ENCODE measurements around the gene RABL3. TPM values are rescaled to one million over a fixed set of nuclear protein-coding genes. Genes with fewer than 3 reads are reported as not detected.
"Not testable (repeated sequence)": the region's sequence is repeated elsewhere in the genome, so short reads cannot be mapped to it uniquely, and the experiment has no call there.

The RABL3 gene
- polyA plus RNA-seq, 1 of the 3 experiments (the other 2 are of a cell fraction) = 2.2 TPM

DNA sequence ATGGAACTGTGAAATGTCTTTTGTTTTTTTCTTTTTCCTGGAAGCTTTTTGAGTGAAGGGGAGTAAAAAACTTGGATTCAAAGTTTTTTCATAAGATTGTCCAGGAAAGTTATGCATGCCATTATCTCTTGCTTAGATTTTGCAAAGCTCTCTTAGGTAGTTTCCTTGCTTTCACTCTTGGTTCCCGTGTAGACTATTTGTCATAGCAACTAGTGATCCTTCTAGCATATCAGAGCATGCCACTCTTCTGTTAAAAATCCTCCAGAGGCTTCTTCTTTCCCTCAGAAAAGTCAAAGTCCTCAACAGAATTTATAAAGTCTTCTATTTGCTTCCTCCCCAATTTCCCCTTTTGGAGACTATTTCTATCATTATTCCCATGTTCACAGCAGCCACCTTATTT is 21.3 kb upstream of the RABL3 start:
- H3K27ac ChIP-seq (ENCODE audit: low read depth in 2 of 2, low read length in 1 of 2) = no peak overlapping the region
- H3K9me2 ChIP-seq = no peaks in the 10 kb centered on the region
- no peak for TF ChIP-seq RCOR1 (IDR thresholded peaks at IDR 0.05; ENCODE audit: low read length)
- TF ChIP-seq FOXJ3 (CRISPR knock-in tag; IDR thresholded peaks at IDR 0.05) = no peak
- no peak for TF ChIP-seq GATA2 (CRISPR knock-in tag; IDR thresholded peaks at IDR 0.05)
- TF ChIP-seq FOSL2 (IDR thresholded peaks at IDR 0.05; ENCODE audit: borderline replicate concordance, low read depth) = no peak
- no peak for TF ChIP-seq TCF12 (IDR thresholded peaks at IDR 0.05)
- TF ChIP-seq JUND (IDR thresholded peaks at IDR 0.05) = no peak
- TF ChIP-seq RFX5 (IDR thresholded peaks at IDR 0.05; ENCODE audit: low read length) = peak; percentile 66
- H3K4me3 ChIP-seq (ENCODE audit: low read depth in 2 of 2, low read length in 1 of 2) = no peak overlapping the region
- peaks cover 3% of the 10 kb centered on the region for H3F3A ChIP-seq (replicated peaks; ENCODE audit: insufficient read depth)
- H3K9me3 ChIP-seq = no peaks in the 10 kb centered on the region
- ChIA-PET CTCF (interaction anchor here (1.6 kb wide), 1 partner anchor 32 kb away, joined by 5 read pairs; no protein-coding TSS in a partner anchor), POLR2A (no interaction called here)
- H3K9ac ChIP-seq = no peak overlapping the region
- H2AFZ ChIP-seq (ENCODE audit: low read depth) = no peak overlapping the region
- H4K20me1 ChIP-seq (ENCODE audit: insufficient read depth) = no peaks in the 10 kb centered on the region
- DNase-seq = no peak
- no peaks in the 10 kb centered on the region for H3K27me3 ChIP-seq (ENCODE audit: insufficient read depth)
- WGBS (ENCODE audit: low lambda C conversion rate) = 72% methylated on average over 1 of the region's 1 CpG
- H3K79me2 ChIP-seq (ENCODE audit: insufficient read depth) = peaks cover 91% of the 10 kb centered on the region
- H3K4me2 ChIP-seq = no peak overlapping the region
- no peaks in the 10 kb centered on the region for H3K36me3 ChIP-seq (replicated peaks in 1 of 2; ENCODE audit: control insufficient read depth in 1 of 2, insufficient read depth in 2 of 2, low read length in 1 of 2)
- peaks cover 3 to 5% of the 10 kb centered on the region in 2 experiments; a peak in 3 of 4 replicates for H3K4me1 ChIP-seq (ENCODE audit: control insufficient read depth in 1 of 2, insufficient read depth in 2 of 2, low read depth in 1 of 2, low read length in 1 of 2)

DNA sequence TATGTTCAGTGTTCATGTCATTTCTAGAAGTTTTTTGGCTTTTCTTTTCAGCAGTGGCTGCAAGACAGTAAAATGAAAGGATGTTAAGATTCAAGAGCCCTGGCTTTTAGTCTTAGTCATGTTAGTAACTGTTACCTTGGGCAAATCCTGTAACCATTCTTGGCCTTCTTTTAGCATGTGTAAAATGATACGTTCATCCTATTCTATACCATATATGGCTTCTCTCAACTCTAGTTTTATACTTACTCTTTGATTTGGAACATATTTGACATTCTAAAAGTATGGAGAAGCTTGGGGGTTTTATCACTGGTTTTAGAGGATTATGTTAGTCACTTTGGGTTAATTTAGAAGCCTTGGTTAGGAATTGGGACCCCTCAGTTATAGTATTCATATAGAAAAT is 20.3 kb upstream of the RABL3 start:
- DNase-seq = no peak
- H3F3A ChIP-seq (replicated peaks; ENCODE audit: insufficient read depth) = peaks cover 3% of the 10 kb centered on the region
- H3K4me2 ChIP-seq = no peak overlapping the region
- H3K9me3 ChIP-seq = no peaks in the 10 kb centered on the region
- WGBS (ENCODE audit: low lambda C conversion rate) = 53% methylated on average over 1 of the region's 1 CpG
- POLR2A ChIA-PET = no interaction called here
- H3K27me3 ChIP-seq (ENCODE audit: insufficient read depth) = no peaks in the 10 kb centered on the region
- CTCF ChIA-PET = interaction anchor here (1.2 to 1.6 kb wide), 2 partner anchors 13 to 33 kb away, joined by 3 to 5 read pairs; no protein-coding TSS in a partner anchor
- TF ChIP-seq FOSL2 (IDR thresholded peaks at IDR 0.05; ENCODE audit: borderline replicate concordance, low read depth) = no peak
- TF ChIP-seq, protein P1, sequence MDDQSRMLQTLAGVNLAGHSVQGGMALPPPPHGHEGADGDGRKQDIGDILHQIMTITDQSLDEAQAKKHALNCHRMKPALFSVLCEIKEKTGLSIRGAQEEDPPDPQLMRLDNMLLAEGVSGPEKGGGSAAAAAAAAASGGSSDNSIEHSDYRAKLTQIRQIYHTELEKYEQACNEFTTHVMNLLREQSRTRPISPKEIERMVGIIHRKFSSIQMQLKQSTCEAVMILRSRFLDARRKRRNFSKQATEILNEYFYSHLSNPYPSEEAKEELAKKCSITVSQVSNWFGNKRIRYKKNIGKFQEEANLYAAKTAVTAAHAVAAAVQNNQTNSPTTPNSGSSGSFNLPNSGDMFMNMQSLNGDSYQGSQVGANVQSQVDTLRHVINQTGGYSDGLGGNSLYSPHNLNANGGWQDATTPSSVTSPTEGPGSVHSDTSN (IDR thresholded peaks at IDR 0.05) = no peak
- TF ChIP-seq MEF2A (IDR thresholded peaks at IDR 0.05; ENCODE audit: borderline replicate concordance, low read depth) = no peak
- no peak for TF ChIP-seq EP300 (IDR thresholded peaks at IDR 0.05; ENCODE audit: borderline replicate concordance in 1 of 2, low read depth in 1 of 2, low read length in 1 of 2)
- TF ChIP-seq, protein P2, sequence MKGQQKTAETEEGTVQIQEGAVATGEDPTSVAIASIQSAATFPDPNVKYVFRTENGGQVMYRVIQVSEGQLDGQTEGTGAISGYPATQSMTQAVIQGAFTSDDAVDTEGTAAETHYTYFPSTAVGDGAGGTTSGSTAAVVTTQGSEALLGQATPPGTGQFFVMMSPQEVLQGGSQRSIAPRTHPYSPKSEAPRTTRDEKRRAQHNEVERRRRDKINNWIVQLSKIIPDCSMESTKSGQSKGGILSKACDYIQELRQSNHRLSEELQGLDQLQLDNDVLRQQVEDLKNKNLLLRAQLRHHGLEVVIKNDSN (IDR thresholded peaks at IDR 0.05; ENCODE audit: borderline replicate concordance, low read depth) = no peak
- no peak for TF ChIP-seq POLR2AphosphoS5 (IDR thresholded peaks at IDR 0.05; ENCODE audit: low read depth, low read length)
- TF ChIP-seq FOXJ3 (CRISPR knock-in tag; IDR thresholded peaks at IDR 0.05) = no peak
- TF ChIP-seq RFX5 (IDR thresholded peaks at IDR 0.05; ENCODE audit: low read length) = no peak
- TF ChIP-seq EZH2phosphoT487 (IDR thresholded peaks at IDR 0.05; ENCODE audit: borderline replicate concordance, low read depth) = no peak
- TF ChIP-seq, protein P3, sequence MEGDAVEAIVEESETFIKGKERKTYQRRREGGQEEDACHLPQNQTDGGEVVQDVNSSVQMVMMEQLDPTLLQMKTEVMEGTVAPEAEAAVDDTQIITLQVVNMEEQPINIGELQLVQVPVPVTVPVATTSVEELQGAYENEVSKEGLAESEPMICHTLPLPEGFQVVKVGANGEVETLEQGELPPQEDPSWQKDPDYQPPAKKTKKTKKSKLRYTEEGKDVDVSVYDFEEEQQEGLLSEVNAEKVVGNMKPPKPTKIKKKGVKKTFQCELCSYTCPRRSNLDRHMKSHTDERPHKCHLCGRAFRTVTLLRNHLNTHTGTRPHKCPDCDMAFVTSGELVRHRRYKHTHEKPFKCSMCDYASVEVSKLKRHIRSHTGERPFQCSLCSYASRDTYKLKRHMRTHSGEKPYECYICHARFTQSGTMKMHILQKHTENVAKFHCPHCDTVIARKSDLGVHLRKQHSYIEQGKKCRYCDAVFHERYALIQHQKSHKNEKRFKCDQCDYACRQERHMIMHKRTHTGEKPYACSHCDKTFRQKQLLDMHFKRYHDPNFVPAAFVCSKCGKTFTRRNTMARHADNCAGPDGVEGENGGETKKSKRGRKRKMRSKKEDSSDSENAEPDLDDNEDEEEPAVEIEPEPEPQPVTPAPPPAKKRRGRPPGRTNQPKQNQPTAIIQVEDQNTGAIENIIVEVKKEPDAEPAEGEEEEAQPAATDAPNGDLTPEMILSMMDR (IDR thresholded peaks at IDR 0.05) = no peak
- no peak for TF ChIP-seq TCF12 (IDR thresholded peaks at IDR 0.05)
- H3K9ac ChIP-seq = no peak overlapping the region
- no peak overlapping the region; the same call in 1 of the 2 replicates for H2AFZ ChIP-seq (ENCODE audit: low read depth)
- H3K4me1 ChIP-seq (ENCODE audit: control insufficient read depth in 1 of 2, insufficient read depth in 2 of 2, low read depth in 1 of 2, low read length in 1 of 2) = peaks cover 3 to 5% of the 10 kb centered on the region in 2 experiments; a peak in 3 of 4 replicates
- H3K9me2 ChIP-seq = no peaks in the 10 kb centered on the region
- H3K27ac ChIP-seq (ENCODE audit: low read depth in 2 of 2, low read length in 1 of 2) = peak overlapping the region in 1 of 2 experiments; percentile 41; a peak in 2 of 4 replicates
- no peak overlapping the region for H3K4me3 ChIP-seq (ENCODE audit: low read depth in 2 of 2, low read length in 1 of 2)
- no peaks in the 10 kb centered on the region for H4K20me1 ChIP-seq (ENCODE audit: insufficient read depth)
- peaks cover 0 to 6% of the 10 kb centered on the region in 2 experiments for H3K36me3 ChIP-seq (replicated peaks in 1 of 2; ENCODE audit: control insufficient read depth in 1 of 2, insufficient read depth in 2 of 2, low read length in 1 of 2)
- H3K79me2 ChIP-seq (ENCODE audit: insufficient read depth) = peaks cover 91% of the 10 kb centered on the region

DNA sequence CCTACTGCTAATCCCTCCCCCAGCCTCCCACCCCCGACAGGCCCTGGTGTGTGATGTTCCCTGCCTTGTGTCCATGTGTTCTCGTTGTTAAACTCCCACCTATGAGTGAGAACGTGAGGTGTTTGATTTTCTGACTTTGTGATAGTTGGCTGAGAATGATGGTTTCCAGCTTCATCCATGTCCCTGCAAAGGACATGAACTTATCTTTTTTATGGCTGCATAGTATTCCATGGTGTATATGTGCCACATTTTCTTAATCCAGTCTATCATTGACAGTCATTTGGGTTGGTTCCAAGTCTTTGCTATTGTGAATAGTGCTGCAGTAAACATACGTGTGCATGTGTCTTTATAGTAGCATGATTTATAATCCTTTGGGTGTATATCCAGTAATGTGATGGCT is 16.2 kb upstream of the RABL3 start:
- H3K27me3 ChIP-seq (ENCODE audit: insufficient read depth); H2AFZ ChIP-seq (ENCODE audit: low read depth); POLR2A ChIA-PET; DNase-seq; H3K4me1 ChIP-seq (ENCODE audit: control insufficient read depth in 1 of 2, insufficient read depth in 2 of 2, low read depth in 1 of 2, low read length in 1 of 2); H3K9me2 ChIP-seq; H3K4me3 ChIP-seq (ENCODE audit: low read depth in 2 of 2, low read length in 1 of 2); H3K4me2 ChIP-seq; H3K27ac ChIP-seq (ENCODE audit: low read depth in 2 of 2, low read length in 1 of 2); H3K9me3 ChIP-seq; H3K9ac ChIP-seq; H4K20me1 ChIP-seq (ENCODE audit: insufficient read depth); CTCF ChIA-PET; H3F3A ChIP-seq (replicated peaks; ENCODE audit: insufficient read depth): not testable (repeated sequence)
- H3K79me2 ChIP-seq (ENCODE audit: insufficient read depth) = peaks cover 90% of the 10 kb centered on the region
- peaks cover 11 to 37% of the 10 kb centered on the region in 2 experiments for H3K36me3 ChIP-seq (replicated peaks in 1 of 2; ENCODE audit: control insufficient read depth in 1 of 2, insufficient read depth in 2 of 2, low read length in 1 of 2)
- WGBS (ENCODE audit: low lambda C conversion rate) = 91% methylated on average over 4 of the region's 4 CpGs
